GM19025 (cell line): ENCODE measurements around the gene TMEM30B.
"Not testable (repeated sequence)": the region's sequence is repeated elsewhere in the genome, so short reads cannot be mapped to it uniquely, and the experiment has no call there.

Experiments
- ATAC-seq: cut with Tn5 transposase; IDR thresholded peaks from one replicate; pipeline ENCODE4 v1.9.1; 2021; ENCODE audit warnings: mild to moderate bottlenecking, low read depth, moderate library complexity; ENCODE audit not compliant: unreplicated experiment

The TMEM30B gene, protein sequence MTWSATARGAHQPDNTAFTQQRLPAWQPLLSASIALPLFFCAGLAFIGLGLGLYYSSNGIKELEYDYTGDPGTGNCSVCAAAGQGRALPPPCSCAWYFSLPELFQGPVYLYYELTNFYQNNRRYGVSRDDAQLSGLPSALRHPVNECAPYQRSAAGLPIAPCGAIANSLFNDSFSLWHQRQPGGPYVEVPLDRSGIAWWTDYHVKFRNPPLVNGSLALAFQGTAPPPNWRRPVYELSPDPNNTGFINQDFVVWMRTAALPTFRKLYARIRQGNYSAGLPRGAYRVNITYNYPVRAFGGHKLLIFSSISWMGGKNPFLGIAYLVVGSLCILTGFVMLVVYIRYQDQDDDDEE

DNA sequence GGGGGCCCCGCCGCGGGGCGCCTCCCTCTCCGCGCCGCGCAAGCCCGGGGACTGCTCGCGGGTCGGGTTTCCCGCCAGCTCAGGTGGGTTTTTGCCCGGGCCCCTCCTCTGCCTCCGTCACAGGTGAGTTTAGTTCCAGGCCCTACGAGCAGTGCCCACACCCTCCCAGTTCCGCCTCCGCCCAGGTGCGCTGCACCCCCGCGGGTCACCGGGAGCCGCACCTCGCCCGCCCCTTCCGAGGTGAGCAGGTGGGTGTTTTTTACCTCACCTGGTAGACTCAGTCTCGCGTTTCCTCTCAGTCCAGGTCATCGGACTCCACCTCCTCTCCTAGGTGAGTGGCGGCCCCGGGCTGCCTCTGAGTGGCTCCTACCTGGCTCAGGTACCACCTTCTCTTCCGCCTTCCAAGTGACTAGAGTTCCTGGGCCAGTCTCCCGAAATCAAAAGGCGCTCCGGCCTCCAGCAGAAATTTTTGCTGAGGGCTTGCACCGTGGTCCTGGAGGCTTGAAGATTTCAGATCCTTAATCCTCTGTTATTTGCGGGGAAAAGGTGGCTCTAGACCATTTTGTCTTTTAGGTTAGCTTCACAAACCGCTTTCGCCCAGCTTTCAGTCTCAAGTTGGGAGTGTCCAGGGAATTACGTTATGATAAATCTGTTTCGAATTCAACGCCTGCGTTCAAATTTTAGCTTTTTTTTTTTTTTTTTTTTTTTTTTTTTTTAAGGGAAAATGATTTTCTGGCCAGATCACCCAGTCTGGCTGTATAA is at the start of gene TMEM30B:
Gene TMEM30B (minus strand): TSS at position 153 of the 762 bp plus-strand sequence. CDS start 191 bp downstream, outside the sequence.
- no peak for ATAC-seq

DNA sequence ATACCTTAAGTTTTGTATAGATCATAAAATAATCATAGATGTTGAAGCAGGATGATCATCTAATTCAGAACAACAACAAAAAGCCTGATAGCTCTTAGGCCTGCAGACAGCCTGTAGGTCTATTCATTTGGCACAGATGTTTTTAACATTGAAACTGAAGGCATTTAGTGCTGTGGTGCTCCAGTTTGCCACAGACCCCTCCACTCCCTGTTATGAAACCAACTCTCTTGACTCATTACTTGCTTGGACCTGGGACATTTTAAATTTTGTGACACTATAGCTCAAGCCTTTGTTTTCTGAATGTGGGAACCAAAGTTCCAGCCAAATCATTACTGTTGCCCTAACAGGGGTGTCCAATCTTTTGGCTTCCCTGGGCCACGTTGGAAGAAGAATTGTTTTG is 49.4 kb upstream of the TMEM30B start:
- ATAC-seq: no peak

DNA sequence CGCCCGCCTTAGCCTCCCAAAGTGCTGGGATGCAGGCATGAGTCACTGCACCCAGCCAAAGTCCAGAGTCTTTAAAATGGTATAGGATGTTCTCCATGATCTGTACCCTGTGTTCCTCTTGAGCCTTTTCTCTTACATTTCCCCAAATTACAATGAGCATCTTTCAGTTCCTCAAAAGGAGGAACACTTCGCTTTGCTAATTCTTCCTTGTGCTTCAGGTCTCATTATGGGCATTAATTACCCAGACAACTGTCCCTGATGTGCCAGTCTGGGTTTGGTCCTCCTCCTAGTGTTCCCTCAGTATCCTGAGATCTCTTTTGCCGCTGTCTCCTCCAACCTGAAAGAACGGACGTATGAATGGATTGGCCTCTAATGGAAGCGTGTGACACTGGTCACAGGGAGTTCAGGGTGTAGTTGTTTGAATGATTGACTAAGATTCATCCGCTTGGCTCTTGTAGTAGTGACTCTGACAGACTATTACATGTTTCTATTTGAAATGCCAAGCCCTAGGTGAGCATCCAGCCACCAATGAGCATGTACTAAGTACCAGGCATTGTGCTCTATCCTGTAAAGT is 48.4 kb upstream of the TMEM30B start:
- no peak for ATAC-seq

DNA sequence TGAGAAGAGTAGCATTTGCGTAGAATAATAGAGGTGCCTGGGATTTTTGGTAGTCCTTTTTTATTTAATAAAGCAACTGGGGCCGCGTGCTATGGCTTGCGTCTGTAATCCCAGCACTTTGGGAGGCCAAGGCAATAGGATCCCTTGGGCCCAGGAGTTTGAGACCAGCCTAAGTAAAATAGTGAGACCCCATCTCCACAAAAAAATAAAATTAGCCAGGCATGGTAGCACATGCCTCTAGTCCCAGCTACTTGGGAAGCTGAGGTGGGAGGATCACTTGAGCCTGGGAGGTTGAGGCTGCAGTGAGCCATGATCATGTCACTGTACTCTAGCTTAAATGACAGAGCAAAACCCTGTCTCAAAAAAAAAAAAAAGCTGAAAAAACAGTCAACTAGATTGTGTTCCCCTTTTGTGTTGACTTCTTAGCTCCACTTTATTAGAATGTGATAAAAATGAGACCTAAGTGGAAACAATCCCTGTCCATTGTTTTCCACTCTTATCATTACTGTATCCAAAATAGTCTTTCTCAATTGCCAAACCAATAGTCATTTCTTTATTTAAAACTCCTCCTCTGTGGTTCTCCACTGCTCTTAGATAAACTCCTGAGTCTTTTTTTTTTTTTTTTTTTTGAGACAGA is 47.6 kb upstream of the TMEM30B start:
- no peak for ATAC-seq

DNA sequence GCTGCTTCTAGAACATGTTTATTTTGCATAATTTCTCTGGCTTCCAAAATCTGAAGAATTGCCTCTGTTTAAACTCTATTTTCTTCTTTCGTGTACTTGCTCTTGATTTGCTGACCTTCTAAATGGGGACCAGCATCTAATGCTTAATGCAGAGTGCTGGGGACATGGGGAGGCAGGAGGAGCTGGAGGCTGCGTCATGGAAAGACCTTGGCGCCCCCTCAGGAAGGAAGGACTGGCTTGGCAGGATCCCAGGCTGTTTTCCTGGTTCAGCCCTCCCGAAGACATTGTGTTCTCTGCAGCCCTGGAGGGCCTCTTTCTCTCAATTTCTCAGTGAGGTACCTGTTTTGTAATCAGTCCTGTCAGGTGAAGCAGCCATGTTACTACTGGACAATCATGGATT is 45.7 kb upstream of the TMEM30B start:
- ATAC-seq: no peak

DNA sequence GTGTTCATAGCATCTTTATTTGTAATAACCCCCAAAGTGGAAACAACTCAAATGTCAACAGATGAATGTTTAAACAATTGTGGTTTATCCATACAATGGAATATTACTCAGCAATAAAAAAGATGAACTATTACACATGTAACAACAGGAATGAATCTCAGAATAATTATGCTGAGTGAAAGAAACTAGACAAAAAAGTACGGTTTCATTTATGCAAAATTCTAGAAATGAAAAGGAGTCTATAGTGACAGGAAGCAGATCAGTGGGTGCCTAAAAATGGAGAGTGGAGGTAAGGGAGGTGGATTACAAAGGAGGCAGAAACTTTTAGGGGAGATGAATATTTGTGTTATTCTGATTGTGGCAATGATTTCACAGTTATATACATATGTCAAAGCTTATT is 45.0 kb upstream of the TMEM30B start:
- ATAC-seq: no peak

DNA sequence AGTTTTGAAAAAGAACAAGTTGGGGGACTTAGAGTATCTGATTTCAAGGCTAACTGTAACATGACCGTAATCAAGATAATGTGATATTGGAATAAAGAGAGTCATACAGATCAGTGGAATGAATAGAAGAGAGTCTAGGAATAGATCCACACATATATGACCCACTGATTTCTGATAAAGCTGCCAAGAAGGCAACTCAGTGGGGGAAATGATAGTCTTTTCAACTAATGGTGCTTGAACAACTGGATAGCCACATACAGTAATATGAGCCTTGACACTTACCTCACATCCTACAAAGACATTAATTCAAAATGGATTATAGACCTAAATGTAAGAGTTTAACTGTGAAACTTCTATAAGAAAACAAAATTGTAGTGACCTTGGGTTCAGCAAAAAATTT is 44.0 kb upstream of the TMEM30B start:
- ATAC-seq: no peak

DNA sequence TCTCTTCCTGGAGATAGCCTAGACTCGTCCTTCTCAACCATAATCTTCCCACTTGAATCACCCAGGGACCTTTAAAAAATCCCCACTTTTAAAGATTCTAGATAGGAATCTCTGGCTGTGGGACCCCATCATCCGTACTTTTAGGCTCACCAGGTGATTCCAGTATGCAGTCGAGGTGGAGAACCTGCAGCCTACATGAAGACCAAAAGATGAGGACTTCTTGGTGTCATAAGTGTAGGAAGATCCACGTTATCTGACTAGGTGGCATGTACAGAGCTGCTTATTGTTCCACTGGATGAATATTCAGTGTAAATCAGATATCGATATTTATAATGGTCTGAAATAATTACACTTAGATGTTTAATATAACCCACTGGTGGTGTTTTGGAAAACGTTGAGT is 42.8 kb upstream of the TMEM30B start:
- no peak for ATAC-seq

DNA sequence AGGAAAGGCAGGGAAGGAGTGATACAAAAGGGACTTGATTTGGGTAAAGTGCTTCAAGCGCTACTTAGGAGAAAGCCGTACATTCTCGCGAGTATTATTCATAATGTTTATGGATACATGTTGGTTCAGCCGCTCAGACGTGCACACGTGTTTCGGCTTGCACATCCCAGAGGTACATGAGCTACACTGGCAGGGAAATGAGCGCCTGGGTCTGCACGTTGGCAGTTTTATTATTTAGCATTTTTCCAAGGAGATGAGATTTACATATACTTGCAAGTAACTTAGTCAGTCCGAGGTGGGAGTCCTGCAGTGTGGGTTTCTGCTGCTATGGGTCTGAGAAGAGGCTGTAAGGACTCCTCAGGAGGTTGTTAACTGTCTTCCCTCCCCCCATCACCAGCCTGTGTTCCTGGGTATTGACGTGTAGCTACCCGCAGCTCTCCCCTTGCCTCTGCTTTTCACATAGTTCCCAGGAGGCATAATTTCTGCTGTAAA is 41.7 kb upstream of the TMEM30B start:
- ATAC-seq: no peak

DNA sequence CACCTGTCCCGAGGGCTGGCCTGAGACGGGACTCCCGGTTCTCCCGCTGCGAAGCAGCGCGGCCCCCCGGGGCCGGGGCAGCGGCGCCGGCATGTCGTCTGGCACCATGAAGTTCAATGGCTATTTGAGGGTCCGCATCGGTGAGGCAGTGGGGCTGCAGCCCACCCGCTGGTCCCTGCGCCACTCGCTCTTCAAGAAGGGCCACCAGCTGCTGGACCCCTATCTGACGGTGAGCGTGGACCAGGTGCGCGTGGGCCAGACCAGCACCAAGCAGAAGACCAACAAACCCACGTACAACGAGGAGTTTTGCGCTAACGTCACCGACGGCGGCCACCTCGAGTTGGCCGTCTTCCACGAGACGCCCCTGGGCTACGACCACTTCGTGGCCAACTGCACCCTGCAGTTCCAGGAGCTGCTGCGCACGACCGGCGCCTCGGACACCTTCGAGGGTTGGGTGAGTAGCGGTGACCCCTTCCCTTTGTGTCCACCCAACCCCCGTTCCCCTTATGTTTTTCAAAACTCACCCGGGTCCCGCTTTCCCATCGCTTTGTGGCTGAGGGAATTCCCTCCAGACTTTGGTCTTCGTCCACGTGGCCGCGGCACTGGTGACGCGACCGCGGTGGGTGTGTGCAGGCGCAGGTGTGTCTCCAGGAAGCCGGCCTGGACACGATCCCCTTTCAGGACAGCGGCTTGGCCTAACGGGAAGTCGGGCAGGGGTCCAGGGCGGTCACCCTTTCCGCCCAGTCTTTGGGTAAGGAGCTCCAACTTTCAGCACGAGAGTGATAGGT is 41.1 kb upstream of the TMEM30B start:
- no peak for ATAC-seq

DNA sequence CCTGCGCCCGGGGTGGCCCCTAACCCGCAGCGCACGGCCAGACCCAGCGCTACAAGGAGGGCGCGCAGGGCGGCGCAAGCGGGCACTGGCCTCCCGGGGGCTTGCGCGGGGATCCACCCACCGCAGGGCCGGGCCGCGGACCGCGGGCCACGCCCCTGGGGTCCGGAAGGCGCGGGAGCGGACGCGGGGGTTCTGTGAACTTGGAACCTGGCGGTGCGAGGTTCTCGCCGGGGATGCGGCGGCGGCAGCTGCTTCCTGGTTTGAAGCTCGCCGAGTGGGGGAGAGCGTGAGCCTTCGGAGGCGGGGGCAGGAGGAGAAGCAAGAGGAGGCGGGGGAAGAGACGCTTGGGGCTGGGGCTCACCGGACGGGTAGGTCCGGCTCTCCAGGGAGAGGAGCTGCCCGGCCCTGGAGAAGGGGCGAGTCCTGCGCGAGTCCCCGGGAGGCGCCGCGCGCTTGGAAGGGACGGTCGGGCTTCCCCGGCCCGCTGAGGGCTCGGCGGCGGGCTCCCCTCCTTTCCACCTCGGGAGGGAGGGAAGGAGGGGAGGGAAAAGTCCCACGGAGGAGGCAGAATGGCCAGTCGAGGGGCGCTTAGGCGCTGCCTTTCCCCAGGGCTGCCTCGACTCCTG is 40.4 kb upstream of the TMEM30B start, which contains the start of gene PRKCH:
Gene PRKCH (plus strand): TSS at position 195 of the 626 bp plus-strand sequence. CDS start 523 bp downstream, outside the sequence.
- ATAC-seq: no peak

DNA sequence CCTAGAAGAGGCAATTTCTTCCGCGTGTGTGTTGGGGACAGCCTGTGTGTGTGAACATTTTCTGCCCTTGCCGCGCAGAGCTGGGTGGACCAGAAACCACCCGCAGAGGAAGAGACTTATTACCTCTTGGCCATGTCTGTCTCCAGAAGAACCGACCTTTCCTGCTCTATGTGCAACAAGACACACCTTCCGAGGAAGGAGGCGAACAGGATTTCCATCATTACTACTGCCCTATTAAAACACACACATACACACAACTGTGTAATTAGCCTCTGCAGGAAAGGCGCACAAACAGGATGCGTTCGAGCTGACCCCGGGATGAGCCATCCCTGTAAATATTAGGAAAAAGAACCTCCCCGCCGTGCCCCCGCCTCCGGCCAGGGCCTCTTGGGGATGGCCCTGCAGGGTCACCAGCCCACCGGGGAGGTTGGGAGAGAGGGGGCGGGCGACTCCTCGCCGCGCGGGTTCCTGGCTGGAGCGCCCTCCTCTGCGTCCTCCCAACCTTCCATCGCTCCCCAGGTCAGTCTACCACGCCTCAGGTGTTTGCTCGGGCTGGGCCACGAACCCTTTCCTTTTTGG is 39.8 kb upstream of the TMEM30B start:
- no peak for ATAC-seq

DNA sequence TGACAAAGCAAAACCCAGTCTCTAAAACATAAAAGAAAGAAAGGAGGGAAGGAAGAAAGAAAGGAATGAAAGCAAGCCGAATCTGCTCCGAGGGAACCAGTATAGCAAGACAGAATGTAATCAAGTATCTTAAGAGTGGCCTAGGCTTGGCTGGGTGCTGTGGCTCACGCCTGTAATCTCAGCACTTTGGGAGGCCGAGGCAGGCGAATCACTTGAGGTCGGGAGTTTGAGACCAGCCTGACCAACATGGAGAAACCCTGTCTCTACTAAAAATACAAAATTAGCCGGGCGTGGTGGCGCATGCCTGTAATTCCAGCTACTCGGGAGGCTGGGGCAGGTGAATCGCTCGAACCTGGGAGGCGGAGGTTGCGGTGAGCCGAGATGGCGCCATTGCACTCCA is 39.0 kb upstream of the TMEM30B start:
- not testable (repeated sequence) for ATAC-seq

DNA sequence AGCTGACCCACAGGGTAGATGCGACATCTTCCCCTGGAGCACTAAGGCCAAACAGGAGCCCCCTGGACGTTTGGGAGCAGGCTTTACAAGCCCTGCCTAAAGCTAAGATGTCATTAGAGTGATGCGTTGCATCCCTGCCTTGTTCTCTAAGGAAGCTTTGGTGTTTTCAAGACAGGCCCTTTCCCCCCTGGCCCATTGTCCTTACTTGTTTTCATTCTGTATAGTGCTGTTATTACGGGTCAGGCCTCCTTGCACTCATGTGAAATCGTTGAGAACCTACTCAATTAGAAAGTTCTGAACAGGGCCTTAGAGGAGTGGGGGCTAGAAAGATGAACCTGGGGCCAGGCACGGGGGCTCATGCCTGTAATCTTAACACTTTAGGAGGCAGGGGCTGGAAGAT is 38.6 kb upstream of the TMEM30B start:
- no peak for ATAC-seq

DNA sequence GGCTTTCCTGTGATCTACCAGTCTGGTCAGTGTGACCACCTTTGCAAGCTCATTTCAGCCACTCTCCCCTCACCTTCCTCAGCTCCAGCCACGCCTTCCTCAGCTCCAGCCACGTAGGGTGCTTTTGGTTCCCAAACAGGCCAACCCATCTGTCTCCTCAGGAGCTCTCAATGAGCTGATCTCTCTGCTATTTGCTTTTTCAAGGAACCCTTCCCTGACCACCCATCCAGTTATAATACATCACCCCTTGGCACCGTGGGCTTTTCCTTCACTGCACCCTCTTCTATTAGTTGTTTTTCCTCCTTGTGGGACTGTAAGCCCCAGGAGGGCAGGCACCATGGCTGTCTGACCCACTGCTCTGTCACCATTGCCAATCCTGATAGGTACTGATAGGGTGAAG is 37.9 kb upstream of the TMEM30B start:
- ATAC-seq: no peak

DNA sequence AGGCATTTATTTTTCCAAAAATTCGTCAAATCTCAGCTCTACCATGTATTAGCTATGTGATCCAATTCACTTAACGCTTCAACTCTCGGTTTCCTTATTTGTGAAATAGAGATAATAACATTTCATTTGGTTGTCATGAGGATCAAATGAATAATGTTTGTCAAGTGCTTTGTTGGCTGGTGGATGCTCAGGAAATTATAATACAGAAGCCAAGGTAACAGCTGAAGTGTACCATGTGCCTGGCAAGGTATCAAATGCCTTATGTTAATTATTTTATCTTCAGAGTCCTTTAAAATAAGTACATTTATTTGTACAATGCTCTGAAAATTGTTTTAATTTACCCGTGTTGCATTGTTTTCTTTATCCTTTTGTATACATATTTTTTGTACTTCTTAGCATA is 34.2 kb upstream of the TMEM30B start:
- no peak for ATAC-seq

DNA sequence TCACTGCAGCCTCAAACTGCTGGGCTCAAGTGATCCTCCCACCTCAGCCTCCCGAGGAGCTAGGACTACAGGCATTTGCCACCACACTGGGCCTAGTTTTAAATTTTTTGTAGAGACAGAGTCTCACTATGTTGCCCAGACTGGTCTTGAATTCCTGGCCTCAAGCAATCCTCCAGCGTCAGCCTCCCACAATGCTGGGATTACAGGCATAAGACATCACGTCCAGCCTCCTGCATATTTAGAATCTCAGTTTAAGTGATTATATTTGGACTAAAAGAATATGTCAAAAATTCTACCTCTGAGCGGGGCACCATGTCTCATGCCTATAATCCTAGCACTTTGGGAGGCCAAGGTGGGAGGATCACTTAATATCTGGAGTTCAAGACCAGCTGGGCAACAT is 27.6 kb upstream of the TMEM30B start:
- not testable (repeated sequence) for ATAC-seq

DNA sequence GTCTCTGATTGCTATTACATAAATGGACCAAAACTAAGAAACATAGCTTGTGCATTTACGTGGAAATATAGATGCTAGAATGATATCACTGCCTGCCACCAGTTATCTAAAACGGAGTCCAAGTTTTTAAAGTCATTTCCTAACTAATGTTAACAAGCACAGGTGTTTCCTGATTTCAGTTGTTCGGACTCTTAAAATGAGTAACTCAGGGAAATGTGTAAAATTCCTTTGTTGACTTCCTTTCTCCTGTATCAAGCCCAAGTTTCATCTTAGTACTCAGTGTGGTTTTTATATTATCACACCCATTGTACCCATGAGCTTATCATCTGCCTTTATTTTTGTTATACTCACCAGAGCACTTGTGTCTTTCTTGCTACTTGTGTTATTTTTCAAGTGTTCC is 27.1 kb upstream of the TMEM30B start:
- ATAC-seq: no peak

DNA sequence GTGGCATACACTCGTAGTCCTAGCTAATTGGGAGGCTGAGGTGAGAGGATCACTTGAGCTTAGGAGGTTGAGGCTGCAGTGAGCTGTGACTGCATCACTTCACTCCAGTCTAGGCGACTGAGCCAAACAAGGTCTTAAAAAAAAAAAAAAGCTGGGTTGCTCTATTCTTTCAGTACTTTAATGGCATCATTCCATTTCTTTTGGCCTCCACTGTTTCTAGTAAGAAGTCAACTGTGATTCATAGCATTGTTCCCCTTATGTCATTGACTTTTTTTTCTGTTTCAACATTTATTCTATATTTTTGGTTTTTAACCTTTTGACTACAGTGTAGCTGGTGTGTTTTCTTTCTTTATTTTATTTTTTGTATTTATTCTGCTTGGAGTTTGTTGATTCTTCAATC is 23.6 kb upstream of the TMEM30B start:
- ATAC-seq: no peak
